Right lobe of liver (tissue), 4 donors: ENCODE data around the gene COX19.

Source experiments
- POLR2A ChIP-seq: fragments of 450-650 bp; IDR thresholded peaks from one replicate; pipeline ENCODE4 v1.6.1; 2017; ENCODE audit warnings: antibody characterized with exemption, mild to moderate bottlenecking
- TF ChIP-seq, protein P1 (sequence below), 4 donors: fragments of 200-600 bp in 3 of 4; fragments of 450-650 bp in 1 of 4; IDR thresholded peaks; one replicate each; pipeline versions ENCODE4 v1.5.1 to v1.8.0; 2016 to 2022; ENCODE audit warnings: antibody characterized with exemption in 4 of 4, mild to moderate bottlenecking in 2 of 4
- donor health status: DM: no; HTN: no; CAD: no.
- donor health status: DM: no; HTN: no; CAD: no.
- donor health status: DM: no; HTN: yes; CAD: no.

GRCh38 chr7:961546-962400 lies 13.6 kb downstream of the COX19 start:
- TF ChIP-seq POLR2A = no peak
- TF ChIP-seq, protein P1, sequence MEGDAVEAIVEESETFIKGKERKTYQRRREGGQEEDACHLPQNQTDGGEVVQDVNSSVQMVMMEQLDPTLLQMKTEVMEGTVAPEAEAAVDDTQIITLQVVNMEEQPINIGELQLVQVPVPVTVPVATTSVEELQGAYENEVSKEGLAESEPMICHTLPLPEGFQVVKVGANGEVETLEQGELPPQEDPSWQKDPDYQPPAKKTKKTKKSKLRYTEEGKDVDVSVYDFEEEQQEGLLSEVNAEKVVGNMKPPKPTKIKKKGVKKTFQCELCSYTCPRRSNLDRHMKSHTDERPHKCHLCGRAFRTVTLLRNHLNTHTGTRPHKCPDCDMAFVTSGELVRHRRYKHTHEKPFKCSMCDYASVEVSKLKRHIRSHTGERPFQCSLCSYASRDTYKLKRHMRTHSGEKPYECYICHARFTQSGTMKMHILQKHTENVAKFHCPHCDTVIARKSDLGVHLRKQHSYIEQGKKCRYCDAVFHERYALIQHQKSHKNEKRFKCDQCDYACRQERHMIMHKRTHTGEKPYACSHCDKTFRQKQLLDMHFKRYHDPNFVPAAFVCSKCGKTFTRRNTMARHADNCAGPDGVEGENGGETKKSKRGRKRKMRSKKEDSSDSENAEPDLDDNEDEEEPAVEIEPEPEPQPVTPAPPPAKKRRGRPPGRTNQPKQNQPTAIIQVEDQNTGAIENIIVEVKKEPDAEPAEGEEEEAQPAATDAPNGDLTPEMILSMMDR (IDR thresholded peaks at IDR 0.05) = no peak
